GM18909 (cell line): Measurements from ENCODE around the gene LOXHD1.

ENCODE experiments used
- ATAC-seq: cut with Tn5 transposase; IDR thresholded peaks from one replicate; pipeline ENCODE4 v1.9.1; 2021; ENCODE audit warnings: mild to moderate bottlenecking; ENCODE audit not compliant: unreplicated experiment, poor library complexity

Gene LOXHD1, protein sequence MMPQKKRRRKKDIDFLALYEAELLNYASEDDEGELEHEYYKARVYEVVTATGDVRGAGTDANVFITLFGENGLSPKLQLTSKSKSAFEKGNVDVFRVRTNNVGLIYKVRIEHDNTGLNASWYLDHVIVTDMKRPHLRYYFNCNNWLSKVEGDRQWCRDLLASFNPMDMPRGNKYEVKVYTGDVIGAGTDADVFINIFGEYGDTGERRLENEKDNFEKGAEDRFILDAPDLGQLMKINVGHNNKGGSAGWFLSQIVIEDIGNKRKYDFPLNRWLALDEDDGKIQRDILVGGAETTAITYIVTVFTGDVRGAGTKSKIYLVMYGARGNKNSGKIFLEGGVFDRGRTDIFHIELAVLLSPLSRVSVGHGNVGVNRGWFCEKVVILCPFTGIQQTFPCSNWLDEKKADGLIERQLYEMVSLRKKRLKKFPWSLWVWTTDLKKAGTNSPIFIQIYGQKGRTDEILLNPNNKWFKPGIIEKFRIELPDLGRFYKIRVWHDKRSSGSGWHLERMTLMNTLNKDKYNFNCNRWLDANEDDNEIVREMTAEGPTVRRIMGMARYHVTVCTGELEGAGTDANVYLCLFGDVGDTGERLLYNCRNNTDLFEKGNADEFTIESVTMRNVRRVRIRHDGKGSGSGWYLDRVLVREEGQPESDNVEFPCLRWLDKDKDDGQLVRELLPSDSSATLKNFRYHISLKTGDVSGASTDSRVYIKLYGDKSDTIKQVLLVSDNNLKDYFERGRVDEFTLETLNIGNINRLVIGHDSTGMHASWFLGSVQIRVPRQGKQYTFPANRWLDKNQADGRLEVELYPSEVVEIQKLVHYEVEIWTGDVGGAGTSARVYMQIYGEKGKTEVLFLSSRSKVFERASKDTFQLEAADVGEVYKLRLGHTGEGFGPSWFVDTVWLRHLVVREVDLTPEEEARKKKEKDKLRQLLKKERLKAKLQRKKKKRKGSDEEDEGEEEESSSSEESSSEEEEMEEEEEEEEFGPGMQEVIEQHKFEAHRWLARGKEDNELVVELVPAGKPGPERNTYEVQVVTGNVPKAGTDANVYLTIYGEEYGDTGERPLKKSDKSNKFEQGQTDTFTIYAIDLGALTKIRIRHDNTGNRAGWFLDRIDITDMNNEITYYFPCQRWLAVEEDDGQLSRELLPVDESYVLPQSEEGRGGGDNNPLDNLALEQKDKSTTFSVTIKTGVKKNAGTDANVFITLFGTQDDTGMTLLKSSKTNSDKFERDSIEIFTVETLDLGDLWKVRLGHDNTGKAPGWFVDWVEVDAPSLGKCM (N-terminal part only)

DNA sequence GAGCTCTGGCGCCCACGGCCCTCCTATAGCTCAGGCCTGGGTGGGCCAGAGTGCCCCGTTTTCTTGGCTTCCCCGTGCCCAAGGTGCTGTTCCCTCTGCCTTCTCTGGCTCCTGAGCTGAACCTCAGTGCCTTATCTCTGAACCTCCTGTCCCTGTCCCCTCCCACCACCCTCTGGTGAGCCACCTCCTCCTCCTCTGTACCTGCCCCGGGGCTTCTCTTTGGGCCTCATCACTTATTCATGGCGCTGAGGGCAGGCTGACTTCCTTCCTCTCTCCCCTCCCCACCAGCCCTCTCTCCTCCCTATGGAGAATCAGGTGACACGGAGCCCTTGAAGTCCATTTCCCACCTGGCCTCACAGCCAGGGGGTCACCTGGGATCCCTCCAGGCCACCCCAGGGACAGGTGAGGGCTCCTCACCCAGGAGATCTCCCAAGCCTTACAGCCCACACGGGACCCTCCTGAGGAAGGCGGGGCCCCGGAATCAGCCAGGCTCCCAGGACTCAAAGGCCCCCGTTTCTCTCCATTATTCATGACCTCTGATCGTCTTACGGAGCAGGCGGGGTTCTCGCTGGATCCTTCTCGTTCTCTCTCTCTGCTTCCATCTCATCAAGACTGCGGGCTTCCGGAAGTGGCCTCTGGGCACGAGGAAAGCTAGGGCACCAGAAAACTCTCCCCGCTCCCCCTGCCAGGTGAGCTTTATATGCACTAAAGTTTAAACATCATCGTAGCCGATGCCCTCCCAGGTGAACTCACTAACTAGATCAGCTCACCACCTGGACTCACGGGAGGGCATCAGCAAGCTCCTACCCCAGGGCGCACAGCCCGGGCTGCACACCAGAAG, at the start of gene LOXHD1:
Gene LOXHD1, minus strand, starts transcription at position 106 of the 841 bp plus-strand sequence. CDS start 187 bp downstream, outside the sequence.
- no peak for ATAC-seq

DNA sequence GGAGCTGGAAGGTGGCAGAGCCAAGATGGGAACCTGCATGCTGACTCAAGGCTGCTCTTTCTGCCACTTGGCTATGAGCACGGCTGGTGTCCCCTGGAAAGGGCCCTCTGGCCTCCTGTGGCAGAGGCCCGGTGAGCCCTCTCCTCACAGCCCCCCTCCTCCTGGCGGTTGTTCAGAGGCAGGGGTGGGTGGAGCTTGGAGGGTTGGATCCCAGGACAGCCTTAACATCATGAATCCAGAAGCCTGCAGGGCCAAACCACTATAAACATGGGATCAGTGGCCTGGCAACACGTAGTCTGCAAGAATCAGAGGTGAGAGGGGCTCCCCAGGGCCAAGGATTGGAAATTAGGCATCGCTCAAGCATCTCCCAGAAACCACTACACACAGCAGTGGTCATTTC, 48.5 kb upstream of the LOXHD1 start:
- no peak for ATAC-seq

DNA sequence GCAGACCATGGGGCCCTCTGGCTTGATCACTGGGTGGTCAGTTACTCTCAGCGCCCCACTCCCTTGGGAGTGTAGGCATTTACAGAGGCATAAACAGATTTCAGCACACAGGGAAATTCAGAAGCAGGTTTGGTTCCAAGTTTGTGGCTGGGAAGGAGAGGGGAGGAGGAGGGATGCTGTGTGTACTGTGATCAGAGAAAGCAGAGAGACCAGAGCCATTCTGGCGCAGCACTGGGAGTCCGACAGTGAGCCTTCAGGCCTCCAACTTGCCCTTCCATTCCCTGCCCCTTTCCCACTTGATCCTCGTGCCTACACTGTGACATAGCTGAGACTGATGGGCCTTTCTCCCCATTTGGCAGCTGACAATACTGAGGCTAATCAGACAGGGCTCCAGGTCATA, 47.8 kb upstream of the LOXHD1 start:
- no peak for ATAC-seq

DNA sequence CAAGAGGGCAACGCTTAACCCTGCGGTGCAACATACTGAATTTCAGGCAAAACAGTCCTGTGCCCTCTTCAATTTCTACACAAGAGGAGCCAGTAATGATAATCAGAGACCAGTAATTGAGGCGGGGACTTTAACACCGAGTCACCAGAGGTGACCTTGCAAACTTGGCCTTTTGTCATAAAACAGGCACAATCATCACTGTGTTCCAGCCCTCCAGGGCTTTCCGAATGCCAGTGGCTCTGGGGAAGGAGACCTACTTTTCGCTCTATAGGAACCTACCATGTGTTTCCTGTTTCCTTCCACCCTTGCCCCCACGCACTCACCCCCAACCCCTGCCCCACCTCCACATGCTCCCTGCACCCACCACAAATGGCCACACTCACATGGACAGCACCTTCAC, 47.2 kb upstream of the LOXHD1 start:
- no peak for ATAC-seq

DNA sequence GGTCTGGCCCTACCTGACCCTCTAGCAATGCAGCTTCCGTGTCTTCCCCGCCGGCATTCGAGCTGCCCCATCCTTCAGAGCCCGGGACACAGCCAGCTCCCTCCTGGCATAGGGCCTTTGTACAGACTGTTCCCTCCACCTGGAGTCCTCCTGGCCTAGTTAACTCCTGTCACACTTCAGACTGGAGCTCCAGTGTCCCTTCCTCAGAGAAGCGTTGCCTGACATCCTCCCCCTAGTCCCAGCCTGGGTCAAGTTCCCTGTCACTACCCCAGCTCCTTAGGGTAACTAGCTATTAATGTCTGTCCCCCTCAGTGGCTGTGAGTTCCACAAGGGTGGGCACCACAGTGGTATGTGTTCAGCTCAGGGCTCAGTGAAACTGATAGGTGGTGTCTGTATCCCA, 45.5 kb upstream of the LOXHD1 start:
- ATAC-seq, result no peak

DNA sequence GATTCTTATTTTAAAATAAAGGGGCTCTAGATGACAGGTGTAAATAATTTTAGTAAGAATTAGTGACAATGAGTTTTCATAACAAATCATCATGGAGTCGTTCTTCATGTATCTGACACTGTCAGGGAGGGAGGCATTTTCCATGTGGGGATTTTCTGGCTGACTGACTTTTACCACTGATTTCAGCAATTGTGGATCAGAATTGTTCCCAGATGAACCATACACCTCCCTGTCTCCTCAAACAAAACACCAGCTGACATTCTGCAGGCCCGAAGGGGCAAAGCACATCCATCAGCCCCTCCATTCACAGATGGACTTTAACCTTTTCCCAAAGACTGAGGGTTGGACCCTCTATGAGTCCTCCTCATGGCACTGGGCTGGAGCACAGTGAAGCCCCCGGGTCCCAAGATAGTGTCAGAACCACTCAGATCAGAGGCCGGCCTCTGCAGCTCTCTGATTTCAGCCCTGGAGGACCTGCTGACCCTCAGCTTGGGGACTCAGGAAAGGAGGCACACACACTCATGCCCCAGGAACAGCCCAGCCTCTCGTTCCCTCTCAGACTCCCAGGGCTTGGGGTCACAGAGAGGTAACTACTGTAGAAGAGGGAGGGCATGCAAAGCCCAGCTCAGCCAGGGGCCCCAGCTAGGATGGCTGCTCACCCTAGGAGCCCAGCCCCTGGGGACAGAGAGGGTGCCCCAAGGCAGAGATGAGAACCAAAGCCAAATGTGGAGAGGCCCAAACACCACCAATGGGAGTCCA, 43.2 kb upstream of the LOXHD1 start:
- ATAC-seq, result no peak

DNA sequence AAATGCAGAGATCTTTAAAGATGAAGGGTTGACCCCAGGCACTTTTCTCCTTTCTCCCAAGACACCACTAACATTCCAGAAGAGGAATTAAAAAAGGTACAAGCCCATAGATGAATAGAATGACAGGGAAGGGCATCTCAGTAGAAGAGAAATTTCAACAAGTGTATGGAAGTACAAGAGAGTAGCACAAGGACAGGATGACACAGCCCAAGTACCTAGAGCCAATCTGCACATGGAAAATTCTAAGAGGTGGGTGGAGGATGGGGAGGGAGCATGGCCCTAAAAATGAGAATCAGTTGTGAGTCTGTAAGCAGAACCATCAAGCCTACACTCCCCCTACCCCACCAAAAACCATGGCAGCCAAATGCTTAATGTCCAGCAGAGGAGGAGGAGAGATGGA, 39.7 kb upstream of the LOXHD1 start:
- ATAC-seq, result no peak

DNA sequence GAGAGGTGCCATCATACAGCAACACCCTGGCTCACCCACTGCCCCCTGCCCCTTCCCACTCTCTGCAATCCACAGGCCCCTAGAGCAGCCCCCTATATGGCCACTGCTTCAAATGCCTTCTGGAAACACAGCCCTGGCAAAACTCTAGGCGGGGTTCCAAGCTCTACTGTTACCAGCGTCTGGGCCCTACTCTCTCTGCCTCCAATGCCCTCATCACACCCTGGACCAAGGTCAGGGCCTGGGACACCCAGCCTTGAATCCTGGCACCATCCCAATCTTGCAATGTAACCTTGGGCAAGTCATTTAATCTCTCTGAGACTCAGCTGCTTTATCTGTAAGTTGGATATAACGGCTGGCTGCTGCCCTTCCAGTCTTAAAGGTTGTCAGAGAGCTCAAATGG, 39.2 kb upstream of the LOXHD1 start:
- no peak for ATAC-seq

DNA sequence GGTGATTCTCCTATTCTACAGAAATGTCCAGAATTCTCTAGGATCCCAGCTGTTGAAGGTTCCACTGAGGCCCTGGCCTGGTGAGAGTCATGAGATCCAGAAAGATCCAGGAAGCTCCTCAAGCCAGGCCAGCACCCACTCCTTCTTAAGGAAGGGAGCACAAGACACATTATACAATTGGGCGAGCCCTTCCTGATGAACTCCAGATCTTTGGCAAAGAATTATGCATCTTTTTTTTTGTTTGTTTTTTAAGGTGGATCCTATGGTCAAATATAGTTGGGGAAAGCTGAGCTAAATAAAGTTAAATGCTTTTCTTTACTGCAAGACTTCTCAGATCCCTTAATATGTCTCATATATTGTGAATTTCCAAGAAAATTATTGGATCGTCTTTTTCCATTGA, 37.0 kb upstream of the LOXHD1 start:
- no peak for ATAC-seq

DNA sequence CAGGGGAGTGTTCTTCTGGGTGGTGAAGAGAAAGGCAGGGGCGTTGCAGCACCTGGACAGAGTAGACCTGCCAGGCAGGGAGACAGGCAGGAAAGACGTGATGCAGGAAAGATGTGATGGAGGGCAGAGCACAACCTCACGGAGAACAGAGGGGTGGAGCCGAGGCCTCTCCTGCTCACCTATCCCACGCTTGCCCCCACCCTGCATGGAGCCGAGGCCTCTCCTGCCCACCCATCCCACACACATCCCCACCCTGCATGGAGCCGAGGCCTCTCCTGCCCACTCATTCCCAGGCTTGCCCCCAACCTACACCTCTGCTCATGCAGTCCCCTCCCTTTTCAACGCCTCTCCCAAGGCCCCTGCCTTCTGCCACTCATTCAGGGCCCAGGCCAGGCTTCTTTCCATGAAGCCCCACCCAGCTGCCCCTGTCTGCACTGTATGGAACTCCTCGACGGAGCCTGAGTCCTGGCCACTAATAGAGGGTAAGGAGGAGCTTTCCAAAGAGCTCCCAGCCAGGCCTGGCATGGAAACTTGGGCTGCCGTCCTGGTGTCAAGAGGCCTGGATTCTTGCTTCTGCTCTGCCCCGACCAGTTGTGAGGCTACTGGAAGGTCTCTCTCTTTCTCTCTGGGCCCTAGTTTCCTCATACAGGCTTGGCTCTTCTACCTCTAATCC, 32.0 kb upstream of the LOXHD1 start:
- ATAC-seq, result no peak

DNA sequence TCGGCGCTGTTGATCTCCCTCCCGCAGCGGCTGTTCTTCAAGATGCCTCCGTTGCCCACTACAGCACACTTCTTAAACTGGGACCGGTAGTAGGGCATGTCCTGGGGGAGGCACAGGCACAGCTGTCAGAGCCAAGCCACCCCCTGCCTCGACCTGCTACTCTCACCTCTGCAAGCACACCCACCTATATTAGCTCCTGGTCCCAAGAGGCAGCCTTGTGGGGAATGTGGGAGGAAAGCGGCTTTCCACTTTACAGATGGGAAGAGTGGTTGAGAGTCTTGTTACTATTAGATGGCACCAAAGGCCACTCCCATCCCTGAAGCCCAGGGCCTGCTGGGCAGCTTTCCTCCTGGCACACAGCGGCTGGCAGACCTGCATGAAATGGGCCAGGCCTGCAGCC, 29.2 kb upstream of the LOXHD1 start:
- no peak for ATAC-seq

DNA sequence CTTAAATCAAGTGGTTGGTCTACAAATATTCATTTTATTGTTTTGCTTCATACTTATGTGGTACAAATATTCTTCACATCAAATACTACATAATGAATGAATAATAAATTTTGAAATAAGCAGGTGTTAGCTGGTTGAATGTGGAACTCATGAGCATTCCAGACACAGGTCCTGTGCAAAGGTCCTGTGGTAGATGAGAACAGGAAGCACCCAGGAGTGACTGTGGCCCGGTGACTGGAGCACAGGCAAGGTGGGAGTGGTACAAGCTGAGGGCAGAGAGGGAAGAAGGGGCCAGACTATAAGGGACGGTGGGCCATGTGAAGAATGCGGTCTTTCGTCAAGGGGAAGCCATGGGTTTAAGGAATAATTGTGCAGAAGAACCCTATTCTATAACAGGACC, 26.2 kb upstream of the LOXHD1 start:
- no peak for ATAC-seq

DNA sequence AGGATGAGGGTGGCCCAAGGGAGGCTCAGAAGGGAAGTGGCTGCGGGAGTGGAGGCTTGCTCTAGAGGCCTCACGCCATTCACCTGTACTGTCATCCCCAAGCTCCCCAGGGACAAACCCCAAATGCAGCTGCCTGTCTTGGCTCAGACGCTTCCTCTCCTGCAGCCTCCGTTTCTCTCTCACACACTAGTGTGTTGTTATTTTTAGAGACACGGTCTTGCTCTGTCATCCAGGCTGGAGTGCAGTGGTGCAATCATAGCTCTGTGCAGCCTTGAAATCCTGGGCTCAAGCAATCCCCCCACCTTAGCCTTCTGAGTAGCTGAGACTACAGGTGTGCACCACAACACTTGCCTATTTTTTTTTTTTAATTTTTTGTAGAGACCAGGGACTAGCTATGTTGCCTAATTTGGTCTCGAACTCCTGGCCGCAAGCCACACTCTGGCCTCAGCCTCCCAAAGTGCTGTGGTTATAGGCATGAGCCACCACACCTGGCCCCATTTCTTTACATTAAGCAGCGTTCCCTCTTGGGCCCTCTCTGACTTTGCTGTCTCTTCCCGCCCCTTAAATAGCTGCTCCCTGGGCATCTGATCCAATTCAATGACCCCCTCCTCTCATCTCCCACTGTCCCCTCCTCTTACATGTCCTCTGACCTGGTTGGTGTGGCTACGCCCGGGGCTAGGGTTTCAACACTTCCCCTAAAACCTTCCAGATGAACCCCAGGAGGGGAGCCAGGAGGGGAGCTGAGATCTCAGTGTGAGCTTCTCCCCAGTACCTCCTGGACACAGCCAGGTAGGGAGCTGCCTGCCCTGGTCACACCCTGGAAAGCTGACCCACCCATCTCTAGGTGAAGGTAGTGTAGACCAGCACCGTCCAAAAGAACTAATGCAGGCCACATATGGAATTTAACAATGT, 24.0 kb upstream of the LOXHD1 start:
- ATAC-seq, result no peak

DNA sequence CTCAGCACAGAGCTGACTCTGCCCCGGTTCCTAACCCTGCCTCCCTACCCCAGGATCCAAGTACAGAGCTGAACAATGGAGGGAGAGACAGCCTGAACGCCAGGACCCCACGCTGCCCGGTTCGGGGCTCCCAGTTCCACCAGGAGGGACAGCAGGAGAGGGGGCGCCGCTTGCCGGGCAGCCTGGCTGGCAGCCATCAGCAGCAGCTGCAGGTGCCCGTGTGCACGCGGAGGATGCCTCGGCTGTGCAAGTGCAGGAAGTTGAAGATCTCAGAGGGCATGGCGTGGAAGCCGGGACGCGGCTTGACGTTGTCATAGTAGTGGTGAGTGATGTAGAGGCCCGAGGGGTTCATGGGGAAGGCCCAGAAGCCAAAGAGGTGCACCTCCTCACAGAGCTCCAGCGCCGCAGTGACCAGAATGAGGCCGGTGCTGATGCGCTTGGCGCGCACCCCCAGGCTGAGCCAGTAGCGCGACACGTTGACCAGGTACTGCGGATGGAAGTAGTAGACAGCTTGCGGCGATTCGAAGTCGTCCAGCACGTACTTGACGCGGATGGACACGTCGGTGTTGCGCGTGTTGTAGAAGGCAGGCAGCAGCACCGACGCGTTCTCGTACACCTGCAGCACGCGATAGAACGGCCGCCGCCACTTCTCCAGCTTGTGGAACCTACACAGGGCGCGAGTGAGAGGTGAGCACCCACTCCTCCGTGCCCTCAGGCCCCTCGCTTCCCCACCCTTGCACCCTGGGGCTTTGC, 23.0 kb upstream of the LOXHD1 start:
- ATAC-seq, result no peak

DNA sequence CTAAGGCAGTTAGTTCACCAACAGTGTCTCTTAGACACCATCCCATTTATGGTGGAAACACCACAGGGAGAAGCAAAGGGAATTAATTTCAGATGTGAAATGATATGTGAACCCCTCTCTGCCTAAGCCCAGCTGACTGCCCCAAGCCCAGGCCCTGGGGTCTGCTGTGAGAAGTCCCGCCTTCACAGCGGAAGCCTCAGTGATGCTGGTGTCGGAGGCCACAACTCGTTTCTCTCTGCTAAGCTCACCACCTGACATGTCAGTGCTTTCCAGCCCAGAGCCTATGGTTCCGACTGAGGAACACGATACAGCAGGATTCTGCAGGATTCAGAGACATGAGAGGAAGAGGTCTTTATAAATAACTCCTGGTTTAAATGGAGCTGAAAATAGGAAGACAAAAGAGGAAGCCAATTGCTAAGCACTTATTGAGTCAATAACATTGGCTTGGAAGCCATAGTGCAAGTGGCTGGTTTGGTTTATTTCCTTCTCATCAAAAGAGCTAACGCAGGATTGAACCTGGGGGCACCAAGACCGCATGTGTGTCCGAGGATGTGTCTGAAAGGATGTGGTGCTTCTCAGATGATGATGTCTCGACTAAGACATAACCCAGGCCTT, 21.9 kb upstream of the LOXHD1 start:
- no peak for ATAC-seq

DNA sequence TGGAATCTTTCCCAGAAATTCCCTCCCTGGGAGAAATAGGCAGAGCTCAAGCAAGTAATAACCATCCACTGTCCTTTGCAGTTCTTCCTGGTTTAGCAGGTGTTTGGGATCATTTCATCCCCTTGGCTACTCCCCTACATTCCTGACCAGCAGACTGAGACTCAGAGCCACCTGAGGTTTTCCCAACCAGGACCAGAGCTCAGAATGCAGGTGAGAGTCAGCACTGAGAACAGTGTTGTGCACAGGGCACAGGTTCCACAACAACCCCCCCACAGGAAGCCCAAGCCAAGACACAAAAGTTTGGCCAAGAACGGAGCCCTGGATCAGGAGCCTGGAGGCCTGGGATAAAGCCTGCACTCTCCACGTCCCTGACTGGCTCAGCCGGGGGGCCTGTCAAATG, 21.0 kb upstream of the LOXHD1 start:
- ATAC-seq, result no peak
